HG03064 (cell line): ENCODE measurements around the gene CHST13.

Experiments used
- ATAC-seq: cut with Tn5 transposase; IDR thresholded peaks from one replicate; pipeline ENCODE4 v1.9.1; 2021; ENCODE audit warnings: low read depth; ENCODE audit not compliant: unreplicated experiment

CHST13 gene

DNA sequence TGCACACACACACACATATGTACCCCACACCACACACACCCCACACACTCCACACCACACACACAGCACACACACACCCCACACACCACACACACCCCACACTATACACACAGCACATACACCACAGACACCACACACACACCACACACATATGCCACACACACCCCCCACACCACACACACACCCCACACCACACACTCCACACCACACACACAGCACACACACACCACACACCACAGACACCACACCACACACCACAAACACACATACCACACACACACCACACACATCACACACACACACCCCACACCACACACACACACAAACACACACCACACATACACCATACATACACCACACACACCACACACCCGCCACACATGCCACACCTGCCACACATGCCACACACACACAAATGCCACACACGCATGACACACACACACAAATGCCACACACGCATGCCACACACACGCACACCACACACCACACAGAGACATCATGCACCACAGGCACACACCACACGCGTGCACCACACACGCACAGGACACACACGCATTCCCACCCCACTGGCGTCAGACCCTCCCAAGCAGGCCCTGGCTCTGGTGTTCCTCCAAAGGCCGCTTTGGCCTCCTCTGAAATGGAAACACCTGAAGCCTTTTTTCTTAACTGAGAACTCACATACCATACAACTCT is 15.7 kb downstream of the CHST13 start:
- no peak for ATAC-seq

GRCh38 chr3:126540342-126540849 is 16.4 kb downstream of the CHST13 start:
- no peak for ATAC-seq

DNA sequence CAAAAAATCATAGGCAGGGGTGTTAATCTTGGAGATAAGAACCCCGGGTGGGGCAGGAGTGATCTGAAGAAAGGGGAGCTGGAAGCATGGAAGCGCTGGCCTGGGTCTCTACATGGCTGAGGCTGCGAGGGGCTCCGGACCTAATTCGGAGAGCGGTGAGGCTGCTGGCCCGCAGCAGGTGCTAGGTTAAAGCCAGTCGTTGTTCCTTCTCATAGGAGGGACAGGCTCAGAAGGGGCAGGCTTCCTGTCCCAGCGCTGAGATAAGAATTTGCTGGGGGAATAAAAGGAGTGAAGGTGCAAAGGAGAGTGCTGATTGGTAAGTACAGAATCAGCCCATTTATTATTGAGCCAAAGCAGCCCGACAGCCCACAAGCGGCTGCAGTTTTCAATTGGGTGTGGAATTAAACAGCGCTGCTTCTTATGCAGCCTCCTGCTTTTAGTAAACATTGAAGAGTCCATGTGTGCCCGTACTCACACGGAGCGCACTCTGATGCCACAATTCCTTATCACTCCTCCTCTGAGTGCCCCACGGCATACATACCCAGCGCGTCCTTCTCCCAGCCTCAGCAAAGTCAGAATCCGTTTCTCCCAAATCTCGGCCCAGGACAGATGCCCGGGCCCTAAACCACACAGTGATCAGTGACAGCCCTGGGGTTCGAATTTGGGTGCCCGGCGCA is 17.1 kb downstream of the CHST13 start:
- no peak for ATAC-seq

DNA sequence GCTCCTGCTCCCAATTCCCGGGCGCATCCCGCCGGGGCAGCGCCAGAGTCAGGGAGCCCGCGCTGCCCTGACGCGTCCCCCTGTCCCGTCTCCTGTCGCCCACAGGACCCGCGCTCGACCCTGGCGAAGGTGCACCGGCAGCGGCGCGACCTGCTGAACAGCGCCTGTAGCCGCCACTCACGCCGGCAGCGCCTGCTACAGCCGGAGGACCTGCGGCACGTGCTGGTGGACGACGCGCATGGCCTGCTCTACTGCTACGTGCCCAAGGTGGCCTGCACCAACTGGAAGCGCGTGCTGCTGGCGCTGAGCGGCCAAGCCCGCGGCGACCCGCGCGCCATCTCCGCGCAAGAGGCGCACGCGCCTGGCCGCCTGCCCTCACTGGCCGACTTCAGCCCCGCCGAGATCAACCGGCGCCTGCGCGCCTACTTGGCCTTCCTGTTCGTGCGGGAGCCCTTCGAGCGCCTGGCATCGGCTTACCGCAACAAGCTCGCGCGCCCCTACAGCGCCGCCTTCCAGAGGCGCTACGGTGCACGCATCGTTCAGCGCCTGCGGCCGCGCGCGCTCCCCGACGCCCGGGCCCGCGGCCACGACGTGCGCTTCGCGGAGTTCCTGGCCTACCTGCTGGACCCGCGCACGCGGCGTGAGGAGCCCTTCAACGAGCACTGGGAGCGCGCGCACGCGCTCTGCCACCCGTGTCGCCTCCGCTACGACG is 17.8 kb downstream of the CHST13 start:
- no peak for ATAC-seq

DNA sequence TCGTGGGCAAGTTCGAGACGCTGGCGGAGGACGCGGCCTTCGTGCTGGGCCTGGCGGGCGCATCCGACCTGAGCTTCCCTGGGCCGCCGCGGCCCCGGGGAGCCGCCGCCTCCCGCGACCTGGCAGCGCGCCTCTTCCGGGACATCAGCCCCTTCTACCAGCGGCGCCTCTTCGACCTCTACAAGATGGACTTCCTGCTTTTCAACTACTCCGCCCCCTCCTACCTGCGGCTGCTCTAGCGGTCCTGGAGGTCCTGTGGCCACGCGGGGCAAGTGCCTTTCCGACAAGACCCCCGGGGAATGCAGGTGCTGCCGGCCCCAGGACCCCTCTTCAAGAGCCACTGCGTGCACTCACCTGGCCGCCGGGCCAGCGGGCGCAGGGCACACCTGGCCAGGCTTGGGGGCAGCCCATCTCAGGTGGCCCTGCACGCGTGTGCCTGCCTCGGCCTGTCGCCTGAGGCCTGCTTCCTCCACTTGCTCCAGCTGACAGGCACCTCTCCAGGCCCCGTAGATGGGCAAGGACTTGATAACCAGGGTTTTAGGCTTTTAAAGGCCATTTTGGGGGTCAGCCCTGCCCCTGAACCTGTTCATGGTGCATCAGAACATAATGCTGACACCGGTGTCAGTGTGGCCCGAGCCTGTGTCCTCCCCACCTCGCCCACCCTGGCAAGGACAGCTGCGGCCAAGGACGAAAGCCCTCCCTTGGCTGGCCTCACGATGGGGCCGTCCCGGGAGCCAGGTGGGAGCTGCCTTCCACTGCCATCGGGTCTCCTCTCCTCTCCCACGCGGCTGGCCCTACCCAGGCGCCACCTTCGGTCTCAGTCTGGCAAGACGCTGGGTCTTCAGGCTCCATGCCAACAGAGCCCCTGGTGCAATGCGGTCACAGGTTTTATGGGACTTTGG is 18.6 kb downstream of the CHST13 start:
- no peak for ATAC-seq

DNA sequence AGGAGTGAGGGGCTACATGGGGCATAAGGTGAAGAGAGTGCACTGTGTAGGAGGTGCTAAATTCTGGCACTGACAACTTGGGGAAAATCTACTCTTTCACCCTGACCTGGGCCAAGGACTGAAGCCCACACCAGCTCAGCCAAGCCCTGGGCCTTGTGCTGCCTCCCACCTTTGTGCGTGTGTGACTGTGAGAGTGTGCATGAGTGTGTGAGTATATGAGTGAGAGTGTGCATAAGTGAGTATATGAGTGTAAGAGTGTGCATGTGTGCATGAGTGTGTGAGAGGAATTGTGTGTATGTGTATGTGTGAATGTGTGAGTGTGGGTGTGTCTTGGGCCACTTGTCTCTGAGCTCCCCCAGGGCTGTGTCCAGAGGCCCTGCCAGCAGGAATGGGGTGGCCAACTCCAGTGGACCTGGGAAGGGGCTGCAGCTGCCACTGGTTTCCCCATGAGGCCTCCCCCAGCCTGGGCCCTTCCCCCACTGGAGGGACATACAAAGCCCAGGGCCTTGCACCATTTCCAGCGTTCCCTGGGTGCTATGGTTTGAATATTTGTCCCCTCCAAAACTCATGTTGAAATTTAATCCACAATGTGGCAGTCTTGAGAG is 19.6 kb downstream of the CHST13 start:
- ATAC-seq: no peak

DNA sequence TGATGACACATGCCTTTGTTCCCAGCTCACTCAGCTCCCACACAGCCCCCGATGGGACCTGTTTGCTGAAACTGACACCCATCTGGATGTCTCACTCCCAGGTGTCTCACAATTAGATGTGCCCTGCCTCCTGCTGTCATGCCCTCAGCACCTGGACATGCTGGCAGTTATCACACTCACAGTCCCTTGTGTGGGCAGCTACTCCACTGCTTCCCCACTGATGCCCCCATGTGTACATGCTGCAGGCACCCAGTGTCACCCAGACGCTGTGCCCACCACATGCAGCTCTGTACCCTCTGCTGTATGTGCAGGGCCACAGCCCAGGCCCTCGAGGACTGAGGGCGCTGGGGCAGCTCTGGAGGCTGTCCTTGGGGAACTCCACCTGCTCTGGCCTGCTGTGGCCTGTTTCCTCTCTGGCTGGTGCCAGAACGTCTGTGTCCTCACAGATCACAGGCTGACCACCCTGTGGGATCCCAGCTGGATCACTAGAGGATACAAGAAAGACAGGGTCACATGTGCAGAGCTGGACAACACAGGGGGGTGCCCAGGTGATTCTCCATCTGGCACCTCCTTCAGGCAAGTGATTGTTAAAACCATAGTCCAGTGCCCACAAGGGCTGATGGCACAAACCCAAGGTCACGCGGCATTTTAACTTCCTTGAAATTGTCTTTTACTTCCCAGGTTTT is 20.8 kb downstream of the CHST13 start:
- ATAC-seq: no peak

DNA sequence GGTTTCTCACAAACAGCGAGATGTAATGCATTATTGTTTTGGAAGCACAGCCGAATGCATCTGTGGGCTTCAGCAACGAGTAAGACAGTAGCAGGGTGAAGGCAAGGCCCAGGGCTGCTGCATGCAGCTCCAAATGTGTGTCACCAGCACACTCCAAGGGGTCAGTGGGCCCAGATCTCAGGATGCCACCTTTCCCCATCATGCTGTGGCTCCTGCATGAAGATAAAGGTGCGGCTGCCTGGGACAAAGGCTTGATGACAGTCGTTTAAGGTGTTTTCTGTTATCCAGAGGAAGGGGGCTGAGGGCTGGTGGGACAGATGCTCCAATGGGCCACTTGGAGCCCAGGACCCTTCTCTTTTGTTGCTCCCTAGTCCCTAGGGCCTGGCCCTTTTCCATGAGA is 21.6 kb downstream of the CHST13 start:
- ATAC-seq: no peak

DNA sequence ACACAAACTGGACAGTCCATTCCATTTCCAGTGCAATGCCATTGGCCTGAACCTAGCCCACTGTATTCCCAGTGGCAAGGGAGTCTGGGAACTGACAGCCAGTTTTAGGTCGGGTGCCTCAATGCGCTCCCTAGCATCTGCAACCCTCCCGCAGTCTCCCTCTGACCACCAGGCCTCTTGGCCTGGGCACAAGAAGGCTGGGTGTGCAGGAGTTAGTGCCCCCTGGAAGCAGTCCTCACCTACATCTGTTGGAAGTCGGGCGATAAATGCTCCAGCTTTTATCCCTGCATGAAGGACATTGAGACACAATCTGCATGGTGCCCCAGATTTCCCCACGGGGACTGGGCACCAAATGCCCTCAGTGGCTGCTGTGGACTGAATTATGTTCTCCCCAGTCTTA is 22.1 kb downstream of the CHST13 start:
- no peak for ATAC-seq

DNA sequence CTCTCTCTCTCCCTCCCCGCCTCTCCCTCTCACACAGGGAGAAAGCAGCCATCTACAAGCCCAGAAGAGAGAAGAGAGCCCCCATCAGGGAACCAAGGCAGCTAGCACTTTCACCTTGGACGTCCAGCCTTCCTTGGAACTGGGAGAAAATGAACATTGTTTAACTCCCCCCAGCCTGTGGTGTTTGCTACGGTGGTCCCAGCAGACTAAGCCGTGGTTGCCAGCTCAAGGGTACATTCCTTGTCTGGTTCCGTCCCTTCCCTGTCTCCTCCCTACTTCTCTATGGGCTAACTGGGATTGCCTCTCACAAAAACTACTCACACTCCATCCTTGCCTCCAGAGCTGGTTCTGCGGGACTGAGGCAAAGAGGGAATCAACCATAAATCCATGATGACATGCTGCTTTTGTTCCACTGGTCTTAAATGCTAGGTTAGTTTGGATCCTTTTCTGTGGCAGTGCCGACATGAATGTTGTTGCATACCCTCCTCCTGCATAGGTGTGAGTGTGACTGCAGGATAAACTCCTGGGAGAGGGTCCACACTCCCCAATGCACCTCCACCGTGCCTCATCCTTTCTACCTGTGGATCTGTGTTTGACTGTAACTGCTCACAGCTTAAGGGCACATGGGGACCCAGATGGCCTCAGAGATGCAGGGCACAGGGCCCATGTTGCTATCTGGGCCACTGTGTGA is 22.7 kb downstream of the CHST13 start:
- ATAC-seq: no peak

GRCh38 chr3:126547721-126548120 is 23.8 kb downstream of the CHST13 start:
- no peak for ATAC-seq

- ATAC-seq: no peak
These were observed 24.9 kb downstream of the CHST13 start for GRCh38 chr3:126548556-126549466.

DNA sequence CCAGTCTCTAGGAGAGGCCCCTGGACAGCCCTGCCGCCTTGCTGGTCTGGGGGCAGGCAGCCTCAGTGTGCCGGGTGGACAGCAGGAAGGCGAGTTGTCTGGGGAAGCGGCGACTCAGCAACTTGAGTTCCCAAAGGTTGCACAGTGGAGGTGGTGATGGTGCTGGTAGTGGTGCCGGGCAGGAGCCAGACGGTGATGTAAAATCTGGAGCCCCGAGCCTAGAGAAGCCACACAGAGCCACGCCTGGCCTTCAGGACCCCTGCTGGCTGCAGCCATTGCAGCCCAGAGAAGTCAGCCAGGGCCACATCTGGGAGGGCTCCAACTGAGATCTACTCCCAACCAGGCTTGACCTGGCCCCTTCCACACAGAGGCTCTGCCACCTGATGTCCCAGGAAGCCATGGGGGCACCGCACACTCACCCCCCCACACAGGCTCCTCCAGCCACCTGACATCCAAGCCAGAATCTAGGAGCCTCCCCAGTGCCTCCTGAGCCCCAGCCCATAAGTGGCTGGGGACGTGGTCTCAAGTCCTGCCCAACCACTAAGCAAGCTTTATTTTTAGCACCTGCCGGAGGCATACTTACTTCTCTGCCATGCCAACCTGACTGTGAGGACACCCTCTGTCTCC is 26.0 kb downstream of the CHST13 start:
- ATAC-seq: no peak

DNA sequence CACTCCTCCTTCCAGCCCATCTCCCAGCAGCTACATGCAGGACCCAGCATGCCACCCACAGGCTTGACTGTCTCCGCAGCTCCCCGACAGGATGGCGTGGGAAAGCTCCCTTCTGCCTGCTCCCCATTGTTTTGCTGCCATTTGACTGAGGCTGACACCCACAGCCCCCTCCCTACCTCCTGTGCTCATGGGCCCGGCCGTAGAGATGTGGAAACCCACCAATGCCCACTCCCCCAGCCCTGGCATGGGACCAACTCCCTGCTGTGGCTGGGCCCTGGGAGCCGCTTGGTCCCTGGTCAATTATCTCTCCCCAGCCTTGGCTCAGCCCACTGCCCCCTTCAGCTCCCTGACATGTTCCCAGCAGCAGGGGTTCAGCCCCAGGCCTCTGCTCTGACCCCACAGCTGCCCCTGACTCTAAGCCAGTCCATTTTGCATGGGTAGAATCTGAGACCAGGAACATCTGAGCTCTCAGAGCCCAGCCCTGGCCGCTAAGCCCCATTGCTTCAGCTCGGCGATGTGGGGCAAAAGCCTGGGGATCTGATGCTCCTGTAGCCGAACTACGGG is 26.6 kb downstream of the CHST13 start:
- ATAC-seq: no peak

GRCh38 chr3:126551121-126551838 is 27.3 kb downstream of the CHST13 start:
- ATAC-seq: no peak

DNA sequence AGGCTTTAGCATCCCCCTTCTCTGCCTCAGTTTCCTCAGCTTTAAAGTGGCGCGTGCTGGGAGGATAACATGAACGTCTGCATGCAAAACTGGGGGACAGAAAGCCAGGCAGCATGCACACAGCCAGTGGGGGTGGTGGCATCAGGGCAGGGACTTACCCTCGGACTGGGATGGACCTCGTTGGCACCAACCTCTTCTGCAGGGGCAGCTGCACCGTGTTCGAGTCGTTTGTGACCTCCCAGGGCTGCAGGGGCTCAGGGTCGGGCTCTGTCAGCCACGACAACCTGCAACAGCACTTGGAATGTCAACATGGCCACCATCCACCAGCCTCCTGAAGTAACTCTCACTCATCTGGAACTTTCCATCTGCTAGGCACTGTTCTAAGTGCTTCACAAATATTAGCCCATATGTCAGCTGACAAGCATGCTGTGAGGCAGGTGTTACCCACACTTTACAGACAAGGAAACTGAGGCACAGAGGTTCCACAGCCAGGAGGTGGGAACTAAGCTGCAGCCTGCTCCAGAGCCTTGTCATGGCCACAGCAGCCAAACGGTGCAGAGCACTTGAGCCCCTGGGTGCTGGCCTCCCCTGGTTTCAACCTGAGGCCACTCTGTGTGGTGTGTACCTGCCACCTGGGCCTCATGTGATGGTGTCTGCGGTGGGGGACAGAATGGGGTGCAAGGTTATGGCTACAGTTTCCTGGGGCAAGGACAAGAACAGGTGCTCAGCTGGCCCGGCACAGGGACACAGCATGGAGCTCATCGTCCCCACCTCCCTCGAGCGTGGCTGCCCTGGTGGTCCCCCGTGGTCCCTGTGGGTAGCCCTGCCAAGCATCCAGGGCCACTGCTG is 28.1 kb downstream of the CHST13 start:
- ATAC-seq: no peak
